HG03045 (cell line): ENCODE data around the gene IL17RA.
"Not testable (repeated sequence)": the region's sequence is repeated elsewhere in the genome, so short reads cannot be mapped to it uniquely, and the experiment has no call there.

Experiments used
- ATAC-seq: cut with Tn5 transposase; IDR thresholded peaks from one replicate; pipeline ENCODE4 v1.9.1; 2021; ENCODE audit warnings: mild to moderate bottlenecking, moderate library complexity; ENCODE audit not compliant: unreplicated experiment

IL17RA gene

DNA sequence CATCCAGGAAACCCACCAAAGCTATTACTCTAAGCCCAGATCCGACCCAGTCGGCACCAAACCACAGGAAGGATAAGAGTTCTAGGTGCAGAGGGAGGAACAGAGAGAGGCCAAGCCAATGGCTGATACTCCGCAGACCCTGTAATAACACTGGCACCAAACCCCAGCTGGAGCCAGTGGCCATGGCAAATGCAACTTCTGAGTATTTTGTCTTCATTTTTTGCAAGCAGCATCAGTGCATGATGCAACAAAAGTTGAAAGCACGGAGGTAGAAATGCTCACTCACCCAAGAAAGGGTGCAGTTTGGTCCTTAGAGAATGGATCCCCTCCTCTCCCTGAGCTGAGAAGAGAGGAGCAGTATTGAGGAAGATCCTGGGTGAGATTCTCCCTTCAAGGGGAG, 33.5 kb downstream of the IL17RA start:
- ATAC-seq, result no peak

DNA sequence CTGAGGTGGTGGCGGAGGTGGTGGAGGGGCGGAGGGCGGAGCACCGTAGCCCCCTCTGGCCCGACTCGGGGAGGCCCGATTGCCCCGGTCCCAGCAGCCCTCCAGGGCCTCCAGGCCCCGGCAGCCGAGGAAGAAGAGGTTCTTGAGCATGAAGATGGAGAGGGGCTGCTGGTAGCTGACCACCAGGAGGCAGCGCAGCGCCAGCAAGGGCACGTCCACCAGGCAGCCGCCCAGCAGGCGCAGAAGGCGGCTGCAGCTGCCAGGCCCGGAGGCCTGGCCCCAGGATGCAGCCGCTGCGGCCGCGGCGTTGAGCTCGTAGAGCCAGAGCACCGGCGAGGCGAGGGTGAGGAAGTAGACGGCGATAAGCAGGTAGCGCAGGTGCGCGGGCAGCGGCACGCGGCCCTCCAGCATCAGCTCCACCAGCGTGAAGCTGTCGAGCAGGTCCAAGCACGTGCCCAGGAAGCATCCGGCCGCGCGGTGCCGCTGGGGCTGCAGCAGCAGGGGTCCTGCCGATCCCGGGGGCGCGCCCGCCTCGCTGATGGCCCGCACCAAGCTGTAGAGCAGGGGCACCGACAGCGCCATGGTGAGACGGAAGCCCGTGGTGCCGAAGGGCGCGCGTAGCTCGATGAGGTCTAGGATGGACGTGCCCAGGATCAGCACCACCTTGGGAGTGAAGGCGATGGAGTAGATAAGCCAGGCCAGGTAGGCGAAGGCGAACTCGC, 34.8 kb downstream of the IL17RA start:
- no peak for ATAC-seq

DNA sequence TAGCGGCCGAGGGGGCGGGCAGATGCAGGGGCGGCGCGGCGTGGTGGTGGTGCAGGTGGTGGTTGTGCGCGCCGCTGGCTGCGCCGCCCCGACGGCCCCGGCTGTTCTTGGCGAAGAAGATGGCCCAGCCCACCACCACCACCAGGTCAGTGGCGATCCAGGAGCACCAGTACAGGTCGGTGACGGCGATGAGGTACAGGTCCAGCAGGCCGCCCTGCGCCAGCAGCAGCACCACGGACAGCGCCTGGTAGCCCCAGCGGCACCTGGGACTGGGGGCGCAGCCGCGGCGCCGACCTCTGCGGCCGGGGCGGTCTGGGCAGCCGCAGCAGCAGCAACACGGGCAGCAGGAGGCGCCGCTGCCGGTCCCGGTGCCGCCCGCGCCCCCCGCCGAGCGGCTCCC, 35.5 kb downstream of the IL17RA start:
- no peak for ATAC-seq

GRCh38 chr22:17120711-17121232, 36.0 kb downstream of the IL17RA start:
- ATAC-seq, result no peak

DNA sequence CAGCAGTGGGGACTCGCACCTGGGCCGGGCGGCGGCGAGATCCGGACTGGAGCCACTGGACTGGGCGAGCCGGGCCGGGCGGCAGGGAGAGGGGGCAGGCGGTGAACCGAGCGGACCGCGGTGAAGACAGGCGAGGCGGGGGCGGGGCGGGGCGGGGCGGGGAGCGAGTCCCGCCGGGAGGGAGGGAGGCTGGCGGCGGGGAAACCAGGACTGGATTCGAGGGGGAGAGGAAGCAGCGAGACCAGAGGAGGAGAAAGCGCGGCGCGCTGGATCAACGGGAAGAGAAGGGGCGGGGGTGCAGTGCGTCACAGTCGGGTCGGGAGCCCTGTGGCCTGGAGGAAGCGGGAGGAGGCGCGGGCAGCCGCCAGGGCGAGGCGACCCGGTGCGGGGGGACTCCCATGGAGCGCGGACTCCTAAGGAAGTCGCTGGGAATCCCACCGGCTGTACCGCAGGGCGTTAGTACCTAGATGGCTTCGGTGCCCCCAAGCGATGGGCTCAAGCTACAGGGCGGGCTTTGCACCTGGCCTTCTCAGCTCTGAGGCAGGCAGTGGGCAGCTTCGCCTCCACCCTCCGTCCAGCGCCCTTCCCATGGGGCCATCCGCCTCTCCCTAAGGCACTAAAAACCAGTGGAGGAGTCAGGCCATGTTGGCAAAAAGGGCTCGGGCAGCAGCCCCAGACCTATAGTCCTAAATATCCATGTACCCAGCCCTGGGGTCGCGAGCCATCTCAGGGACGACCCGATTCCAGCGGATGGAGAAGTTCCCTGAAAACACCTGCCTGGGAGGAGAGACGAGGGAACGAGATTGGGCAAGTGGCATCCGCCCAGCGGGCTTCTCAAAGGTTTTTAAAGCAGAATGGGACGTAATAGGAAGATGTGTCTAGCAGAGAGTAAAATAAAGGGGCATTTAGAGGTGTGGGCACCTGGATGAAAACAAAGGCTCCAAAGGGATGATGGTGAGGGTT, 36.7 kb downstream of the IL17RA start, which contains the start of gene TMEM121B:
Gene TMEM121B (minus strand): TSS at position 128 of the 963 bp plus-strand sequence. CDS start 233 bp downstream, outside the sequence.
- no peak for ATAC-seq

DNA sequence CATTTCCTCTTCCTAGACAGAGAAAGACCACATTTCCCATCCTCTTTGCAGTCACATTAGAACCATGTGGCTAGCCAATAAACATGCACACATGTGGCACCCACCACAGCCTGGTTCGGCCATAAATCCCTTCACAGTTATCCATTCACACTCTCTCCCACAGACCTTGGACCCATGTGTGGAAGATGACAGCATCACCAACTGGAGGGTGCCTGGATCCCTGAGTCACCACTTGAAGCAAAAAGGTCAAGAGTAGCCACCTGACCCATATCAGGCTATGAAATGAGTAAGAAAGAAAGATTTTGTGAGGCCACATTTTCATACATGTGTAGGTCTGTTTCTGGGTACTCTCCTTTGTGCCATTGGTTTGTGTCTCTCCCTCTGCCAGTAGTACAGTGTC, 45.4 kb downstream of the IL17RA start:
- ATAC-seq, result no peak

- ATAC-seq, result no peak
Observed at GRCh38 chr22:17131686-17132085, 46.9 kb downstream of the IL17RA start.

GRCh38 chr22:17132112-17132511, 47.3 kb downstream of the IL17RA start:
- no peak for ATAC-seq

DNA sequence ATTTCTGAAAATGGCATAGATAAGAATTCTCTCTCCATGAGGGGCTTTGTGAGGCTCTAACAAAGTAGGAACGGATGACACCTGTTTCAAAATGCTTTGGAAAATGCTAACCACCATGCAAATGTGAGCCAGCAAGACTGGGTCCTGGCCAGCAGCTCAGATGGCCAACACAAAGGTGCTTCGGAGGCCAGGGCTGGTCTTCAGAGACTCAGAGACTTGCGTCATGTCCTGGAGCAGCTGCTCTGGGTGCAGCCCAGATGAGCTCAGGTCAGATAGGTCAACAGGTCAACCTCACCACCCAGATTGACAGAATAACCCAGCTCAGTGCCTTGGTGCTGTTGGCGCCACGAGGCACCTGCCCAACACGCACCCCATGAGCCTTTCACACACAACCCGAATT, 48.3 kb downstream of the IL17RA start:
- no peak for ATAC-seq

DNA sequence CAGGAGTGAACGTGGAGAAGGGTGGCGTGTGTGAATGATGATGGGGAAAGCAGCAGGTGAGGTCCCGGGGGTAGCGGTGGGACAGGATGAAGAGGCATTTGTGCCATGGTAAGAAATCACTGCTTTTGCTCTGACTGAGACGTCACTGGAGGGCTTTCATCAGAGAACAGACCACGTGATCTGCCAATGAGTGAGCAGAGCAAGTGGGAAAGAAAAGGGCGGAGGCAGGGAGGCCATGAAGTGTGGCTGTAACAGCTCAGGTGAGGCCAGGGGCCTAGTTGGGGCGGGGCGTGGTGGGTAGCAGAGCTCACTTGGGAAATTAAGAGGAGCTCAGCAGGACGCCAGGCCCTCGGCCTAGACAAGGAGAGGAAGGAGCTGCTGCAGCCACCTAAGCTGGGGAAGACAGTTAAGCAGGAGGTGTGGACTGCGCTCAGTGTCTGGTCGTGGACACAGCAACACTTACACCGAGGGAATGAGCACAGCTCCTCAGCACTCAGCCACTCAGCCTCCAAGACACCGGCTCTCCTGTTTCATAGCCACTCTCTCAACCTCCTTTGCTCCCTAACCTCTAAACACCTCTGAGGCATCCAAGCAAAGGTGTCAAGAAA, 50.5 kb downstream of the IL17RA start:
- no peak for ATAC-seq

- no peak for ATAC-seq
Observed at GRCh38 chr22:17137170-17137569, 52.4 kb downstream of the IL17RA start.

DNA sequence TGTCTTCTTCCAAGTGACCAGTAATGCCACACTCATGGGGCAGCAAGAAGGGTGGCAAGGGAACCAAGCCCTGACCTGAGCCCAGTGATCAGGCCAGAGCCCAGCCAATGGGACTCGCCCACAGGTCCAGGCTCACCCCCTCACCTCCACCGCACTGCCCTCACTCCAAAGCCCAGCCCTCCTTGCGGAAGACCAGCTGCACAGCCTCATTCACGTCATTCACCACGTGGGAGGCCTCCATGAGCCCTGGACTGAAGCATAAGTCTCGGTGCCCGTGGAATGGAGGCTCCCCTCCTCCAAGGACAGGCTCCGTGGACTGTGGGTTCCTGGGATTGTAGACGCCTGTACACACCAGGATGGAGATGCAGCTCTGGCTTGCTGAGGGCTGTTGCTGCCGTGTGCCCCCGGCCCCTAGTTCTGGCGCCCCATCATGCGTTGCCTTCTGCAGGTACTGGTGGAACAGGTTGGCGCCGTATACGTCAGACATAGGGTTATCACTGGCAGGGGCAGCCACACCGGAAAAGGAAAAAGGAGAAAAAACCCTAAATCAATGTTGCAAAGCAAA, 53.1 kb downstream of the IL17RA start:
- ATAC-seq, result no peak

DNA sequence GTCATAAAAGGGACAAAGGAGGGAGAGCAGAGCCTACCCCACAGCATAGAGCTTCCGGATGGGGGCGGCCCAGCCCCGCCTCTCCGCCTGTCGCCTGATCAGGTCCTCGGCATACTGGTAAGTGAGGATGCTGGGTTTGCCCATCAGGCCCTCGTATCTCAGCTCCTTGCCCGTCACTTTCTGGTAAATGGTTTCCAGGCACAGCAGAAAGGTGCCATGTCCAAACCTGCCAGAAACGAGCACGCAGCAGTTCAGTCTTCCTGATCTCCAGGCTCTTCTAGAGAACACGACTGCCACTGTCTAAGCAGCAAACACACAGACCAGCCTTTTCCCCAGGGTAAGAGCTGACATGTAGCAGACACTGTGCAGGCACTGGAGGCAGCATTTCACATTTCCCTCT, 53.7 kb downstream of the IL17RA start:
- no peak for ATAC-seq

DNA sequence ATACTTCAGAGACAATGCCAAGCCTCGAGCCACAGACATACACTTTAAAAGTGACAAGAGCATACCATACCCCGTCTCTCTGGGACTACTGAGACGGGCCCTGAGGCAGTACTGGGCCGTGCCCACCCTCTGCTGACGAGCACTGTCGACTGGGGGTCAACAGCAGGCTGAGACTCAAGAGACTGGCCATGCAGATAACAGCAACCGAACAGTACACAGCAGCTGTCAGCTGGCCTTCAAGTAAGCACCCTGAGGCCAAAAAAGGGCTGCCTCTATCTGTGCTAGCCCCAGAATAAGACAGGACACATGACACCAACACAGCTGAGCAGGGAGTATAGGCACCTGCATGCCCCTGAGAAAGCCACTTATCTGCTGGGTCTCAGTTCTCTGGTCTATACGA, 55.2 kb downstream of the IL17RA start:
- ATAC-seq, result no peak

DNA sequence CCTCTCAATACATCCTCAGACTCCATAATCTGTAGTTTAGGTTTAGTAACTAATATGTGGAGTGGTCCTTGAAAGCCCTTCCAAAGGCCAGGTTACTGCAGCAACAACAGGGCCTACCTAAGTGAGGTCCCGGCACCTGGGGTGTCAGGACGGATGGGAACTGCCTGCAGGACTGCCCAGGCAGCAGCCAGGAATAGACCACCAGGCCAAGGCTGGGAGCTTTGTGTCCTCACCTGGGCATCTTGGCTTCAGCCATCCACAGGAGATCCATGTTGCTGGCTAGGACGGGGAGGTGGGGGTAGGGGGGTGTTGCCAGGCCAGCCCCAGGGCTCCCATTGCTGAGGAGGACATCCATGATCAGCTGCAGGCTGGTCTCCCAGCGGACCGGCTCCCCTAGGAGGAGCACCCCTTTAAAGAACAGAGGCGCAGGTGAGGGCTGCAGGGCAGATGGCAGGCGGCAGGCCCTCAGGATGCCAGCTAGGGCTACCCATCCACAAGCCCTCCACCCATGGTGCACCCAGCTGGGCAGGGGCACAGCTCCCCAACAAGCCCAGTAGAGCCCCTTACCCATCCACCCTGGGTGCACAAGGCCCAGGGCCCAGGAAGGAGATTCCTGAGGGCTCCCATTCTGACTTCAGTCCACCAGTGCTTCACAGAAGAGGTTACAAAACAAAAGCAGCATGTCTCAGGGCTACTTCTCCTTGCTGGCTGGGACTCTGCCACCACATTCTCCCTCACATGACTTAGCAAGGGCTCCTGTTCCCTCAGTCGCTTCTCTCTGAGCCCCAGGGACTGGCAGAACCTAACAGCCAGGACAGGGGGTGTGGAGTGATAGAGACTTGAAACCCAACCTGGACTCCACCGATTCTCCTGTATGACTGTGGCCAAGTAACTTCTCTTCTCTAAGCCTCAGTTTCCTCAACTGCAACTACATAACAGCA, 56.3 kb downstream of the IL17RA start:
- no peak for ATAC-seq

DNA sequence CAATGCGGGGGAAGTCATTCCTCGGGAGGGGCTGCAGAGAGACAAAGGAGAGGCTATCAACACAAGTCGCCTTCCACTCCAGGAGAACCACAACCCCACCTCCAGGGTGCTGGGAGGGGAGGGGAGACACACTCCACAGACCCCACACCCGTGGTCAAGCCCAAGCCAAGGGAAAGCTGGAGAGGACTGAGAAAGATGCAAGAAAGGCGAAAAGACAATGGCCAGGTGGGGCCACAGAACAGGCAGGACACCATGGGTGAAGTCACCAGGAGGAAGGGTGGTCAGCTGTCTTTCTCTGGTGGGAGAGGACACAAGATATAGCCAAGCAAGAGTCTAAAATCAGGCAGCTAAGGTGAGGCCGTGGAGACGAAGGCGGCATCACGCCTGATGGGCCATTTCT, 58.3 kb downstream of the IL17RA start:
- ATAC-seq, result no peak

DNA sequence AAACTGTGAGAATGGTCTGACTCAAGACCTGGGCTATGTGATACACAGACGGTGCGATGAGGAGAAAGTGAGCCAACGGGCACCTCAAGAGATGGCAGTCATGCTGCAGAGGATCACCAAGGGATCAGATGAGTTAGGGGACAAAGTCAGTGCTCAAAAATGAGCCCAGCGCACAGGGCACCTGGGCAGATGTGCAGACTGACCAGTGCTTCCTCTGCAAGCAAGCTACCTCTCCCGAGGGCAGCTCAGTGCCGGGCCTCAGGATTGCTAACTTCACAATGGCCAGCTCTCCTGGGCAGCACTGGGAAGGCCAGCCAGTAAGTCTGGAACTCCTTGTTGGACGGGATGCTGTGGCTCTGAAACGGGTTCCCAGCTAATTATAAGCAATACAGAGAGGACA, 59.0 kb downstream of the IL17RA start:
- ATAC-seq, result no peak

DNA sequence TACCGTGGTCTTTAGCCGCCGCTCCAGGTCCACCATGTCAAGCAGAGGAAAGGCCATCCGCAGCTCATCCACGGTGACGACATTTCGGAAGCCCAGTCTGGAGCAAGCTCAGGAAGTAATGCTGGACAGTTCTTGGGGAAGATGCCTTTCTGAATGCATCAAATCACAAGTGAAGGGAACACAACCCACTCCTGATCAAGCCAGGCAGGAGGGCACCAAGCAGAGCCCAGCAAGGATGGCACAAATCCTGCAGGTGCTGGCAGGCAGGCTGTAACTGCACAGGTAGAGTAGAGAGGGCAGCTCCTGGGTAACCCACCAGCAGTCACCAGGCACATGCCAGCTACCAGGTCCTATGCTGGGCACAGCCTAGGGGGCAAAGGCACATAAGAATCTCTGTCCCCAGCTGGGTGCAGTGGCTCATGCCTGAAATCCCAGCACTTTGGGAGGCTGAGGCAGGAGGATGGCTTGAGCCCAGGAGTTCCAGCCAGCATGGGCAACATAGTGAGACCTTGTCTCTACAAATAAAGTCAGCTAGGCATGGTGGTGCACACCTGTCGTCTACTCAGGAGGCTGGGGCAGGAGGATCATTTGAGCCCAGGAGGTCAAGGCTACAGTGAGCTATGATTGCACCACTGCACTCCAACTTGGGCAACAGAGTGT, 60.4 kb downstream of the IL17RA start:
- no peak for ATAC-seq

DNA sequence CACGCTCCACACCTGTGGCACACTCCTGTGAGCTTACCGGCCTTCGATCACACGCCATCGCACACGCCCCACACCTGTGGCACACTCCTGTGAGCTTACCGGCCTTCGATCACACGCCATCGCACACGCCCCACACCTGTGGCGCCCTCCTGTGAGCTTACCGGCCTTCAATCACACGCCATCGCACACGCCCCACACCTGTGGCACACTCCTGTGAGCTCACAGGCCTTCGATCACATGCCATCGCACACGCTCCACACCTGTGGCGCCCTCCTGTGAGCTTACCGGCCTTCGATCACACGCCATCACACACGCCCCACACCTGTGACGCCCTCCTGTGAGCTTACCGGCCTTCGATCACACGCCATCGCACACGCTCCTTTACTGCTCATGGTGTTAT, 62.7 kb downstream of the IL17RA start:
- not testable (repeated sequence) for ATAC-seq
